Upper lobe of right lung (tissue), 1 donor: ENCODE data around the gene CDH4. TPM values are rescaled to one million over a fixed set of nuclear protein-coding genes. Genes with fewer than 3 reads are reported as not detected.

ENCODE experiments used
- ATAC-seq: fragments of 200-7000 bp; cut with Tn5 transposase; one replicate; pipeline ENCODE4 v1.9.1; 2020; ENCODE audit warnings: mild to moderate bottlenecking, moderate library complexity
- DNase-seq: peaks from one replicate; pipeline ENCODE4 v3.0.0-alpha.2; 2020
- H3K27ac ChIP-seq: fragments of 200-600 bp; one replicate; pipeline ENCODE4 v1.8.0; 2022
- H3K27me3 ChIP-seq: fragments of 200-600 bp; one replicate; pipeline ENCODE4 v1.8.0; 2022; ENCODE audit warnings: mild to moderate bottlenecking
- H3K36me3 ChIP-seq: fragments of 200-600 bp; one replicate; pipeline ENCODE4 v1.8.0; 2022
- H3K4me1 ChIP-seq: fragments of 200-600 bp; one replicate; pipeline ENCODE4 v1.8.0; 2022
- H3K4me3 ChIP-seq: fragments of 200-600 bp; one replicate; pipeline ENCODE4 v1.8.0; 2022; ENCODE audit warnings: mild to moderate bottlenecking
- H3K9me3 ChIP-seq: fragments of 200-600 bp; one replicate; pipeline ENCODE4 v1.8.0; 2022
- CTCF ChIP-seq: fragments of 200-600 bp; IDR thresholded peaks from one replicate; pipeline ENCODE4 v1.8.0; 2022; ENCODE audit warnings: antibody characterized with exemption
- intact Hi-C: fragments of 100-400 bp; cut with DNase I; formaldehyde crosslinking; loops from one replicate; pipeline ENCODE4 v1.11.0; 2022
- total RNA-seq: library from RNA; stranded (reverse); fragmentation: NEBNext Ultra II Directional; extraction: Animal tissue kit (Norgen Biotek cat#: 25700); gene quantifications from one replicate; pipeline ENCODE4 v1.2.1, GENCODE V29; 2021
- donor health status: DM: no; HTN: yes; CAD: no; lungs with severe emphysema.

Gene CDH4
- total RNA-seq, 1 donor from 2014 or later: 0.23 TPM

DNA sequence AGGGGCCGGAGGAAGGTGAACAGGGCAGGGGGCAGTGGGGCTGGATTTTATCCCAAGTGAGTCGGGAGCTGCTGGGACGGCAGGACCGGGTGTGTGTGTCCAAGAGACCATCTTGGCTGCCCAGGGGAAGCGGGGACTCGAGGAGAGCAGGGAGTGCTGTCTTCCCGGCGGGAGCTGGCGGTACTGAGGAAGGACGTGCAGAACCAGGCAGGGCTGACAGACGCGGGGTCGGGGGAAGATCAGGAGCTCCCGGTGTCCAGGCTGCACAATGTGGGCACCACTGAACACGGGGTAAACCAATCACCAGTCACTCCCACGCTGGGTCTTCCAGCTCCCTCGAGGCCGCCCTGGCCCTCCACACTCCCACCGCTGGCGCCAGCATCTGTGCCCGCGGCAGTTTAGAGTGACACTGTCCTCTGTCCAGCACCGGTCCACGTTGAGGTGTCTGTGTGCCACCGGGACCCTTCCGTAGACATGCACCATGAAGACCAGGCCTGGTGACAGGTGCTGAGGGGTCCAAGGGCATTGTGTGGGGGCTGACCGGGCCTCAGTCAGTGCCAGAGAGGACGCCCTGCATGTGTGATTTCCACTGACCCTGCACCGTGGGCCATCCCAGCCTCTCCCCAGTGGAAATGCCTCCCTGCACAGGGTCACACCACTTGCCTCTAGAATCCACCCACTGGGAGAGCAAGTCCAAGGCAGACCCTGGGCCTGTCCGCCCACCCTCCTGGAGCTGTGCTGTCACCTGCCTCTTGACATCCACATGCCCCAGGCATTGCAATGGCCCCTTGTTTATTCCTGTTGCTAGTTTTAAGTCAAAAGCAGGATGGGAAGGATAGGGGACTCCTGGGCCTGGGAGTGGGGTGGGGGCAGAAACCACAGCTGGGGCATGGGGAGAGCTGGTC is 411.7 kb downstream of the CDH4 start:
- H3K9me3 ChIP-seq: no peaks in the 10 kb centered on the region
- H3K4me1 ChIP-seq: no peaks in the 10 kb centered on the region
- H3K36me3 ChIP-seq: no peaks in the 10 kb centered on the region
- TF ChIP-seq CTCF: no peak
- DNase-seq (no peak), ATAC-seq (no peak)
- intact Hi-C loops: no loop called here
- peaks cover 14% of the 10 kb centered on the region for H3K27me3 ChIP-seq
- H3K4me3 ChIP-seq: no peak overlapping the region
- H3K27ac ChIP-seq: no peak overlapping the region

GRCh38 chr20:61664556-61665320 is 412.7 kb downstream of the CDH4 start:
- H3K9me3 ChIP-seq: no peaks in the 10 kb centered on the region
- H3K4me3 ChIP-seq: no peak overlapping the region
- no peaks in the 10 kb centered on the region for H3K4me1 ChIP-seq
- intact Hi-C loops: no loop called here
- H3K27me3 ChIP-seq: peaks cover 14% of the 10 kb centered on the region
- TF ChIP-seq CTCF: no peak
- ATAC-seq (no peak), DNase-seq (no peak)
- no peak overlapping the region for H3K27ac ChIP-seq
- H3K36me3 ChIP-seq: no peaks in the 10 kb centered on the region

GRCh38 chr20:61665528-61666470 is 413.7 kb downstream of the CDH4 start:
- ATAC-seq (no peak), DNase-seq (no peak)
- Histone ChIP-seq H3K27me3 (peaks cover 14% of the 10 kb centered on the region), H3K9me3 (no peaks in the 10 kb centered on the region), H3K4me1 (no peaks in the 10 kb centered on the region), H3K27ac (no peak overlapping the region), H3K36me3 (no peaks in the 10 kb centered on the region), H3K4me3 (no peak overlapping the region)
- intact Hi-C loops: no loop called here
- TF ChIP-seq CTCF: no peak

- H3K27ac ChIP-seq: no peak overlapping the region
- H3K4me1 ChIP-seq: no peaks in the 10 kb centered on the region
- no peaks in the 10 kb centered on the region for H3K9me3 ChIP-seq
- no peaks in the 10 kb centered on the region for H3K36me3 ChIP-seq
- no peak overlapping the region for H3K4me3 ChIP-seq
- intact Hi-C loops: no loop called here
- H3K27me3 ChIP-seq: peaks cover 14% of the 10 kb centered on the region
- DNase-seq: no peak
- no peak for ATAC-seq
- no peak for TF ChIP-seq CTCF
Measured at GRCh38 chr20:61666471-61666832, 414.4 kb downstream of the CDH4 start.

- ATAC-seq (no peak), DNase-seq (no peak)
- H3K27ac ChIP-seq: no peak overlapping the region
- no peaks in the 10 kb centered on the region for H3K4me1 ChIP-seq
- intact Hi-C loops: no loop called here
- H3K9me3 ChIP-seq: no peaks in the 10 kb centered on the region
- no peak overlapping the region for H3K4me3 ChIP-seq
- H3K36me3 ChIP-seq: no peaks in the 10 kb centered on the region
- TF ChIP-seq CTCF: no peak
- H3K27me3 ChIP-seq: peaks cover 14% of the 10 kb centered on the region
Measured at GRCh38 chr20:61667056-61667792, 415.2 kb downstream of the CDH4 start.
